ENCODE data around the gene TAPT1. TPM values are rescaled to one million over a fixed set of nuclear protein-coding genes. Genes with fewer than 3 reads are reported as not detected.

The TAPT1 gene
- total RNA-seq, 1 experiment from 2014 or later, result 21.9 TPM

GRCh38 chr4:16139066-16139945 is 87.0 kb downstream of the TAPT1 start:
- DNase-seq (ENCODE audit: low read depth), result no peak

- no peak for DNase-seq (ENCODE audit: low read depth)
Observed at GRCh38 chr4:16136827-16137226, 89.4 kb downstream of the TAPT1 start.

- no peak for DNase-seq (ENCODE audit: low read depth)
Observed at GRCh38 chr4:16136311-16136710, 90.0 kb downstream of the TAPT1 start.

GRCh38 chr4:16133406-16133805 is 92.9 kb downstream of the TAPT1 start:
- no peak for DNase-seq (ENCODE audit: low read depth)

GRCh38 chr4:16131293-16131692 is 95.0 kb downstream of the TAPT1 start:
- DNase-seq (ENCODE audit: low read depth), result no peak

GRCh38 chr4:16129336-16129735 is 96.9 kb downstream of the TAPT1 start:
- no peak for DNase-seq (ENCODE audit: low read depth)

GRCh38 chr4:16126714-16127113 is 99.6 kb downstream of the TAPT1 start:
- DNase-seq (ENCODE audit: low read depth), result no peak

- no peak for DNase-seq (ENCODE audit: low read depth)
Observed at GRCh38 chr4:16125571-16126445, 100.5 kb downstream of the TAPT1 start.

GRCh38 chr4:16124232-16124631 is 102.0 kb downstream of the TAPT1 start:
- no peak for DNase-seq (ENCODE audit: low read depth)

GRCh38 chr4:16123356-16124084 is 102.8 kb downstream of the TAPT1 start:
- no peak for DNase-seq (ENCODE audit: low read depth)

- no peak for DNase-seq (ENCODE audit: low read depth)
Observed at GRCh38 chr4:16122784-16123183, 103.5 kb downstream of the TAPT1 start.

- DNase-seq (ENCODE audit: low read depth), result no peak
Observed at GRCh38 chr4:16122308-16122711, 104.0 kb downstream of the TAPT1 start.

- DNase-seq (ENCODE audit: low read depth), result peak; percentile 16
Observed at GRCh38 chr4:16120720-16121119, 105.6 kb downstream of the TAPT1 start.

GRCh38 chr4:16119981-16120380 is 106.3 kb downstream of the TAPT1 start:
- no peak for DNase-seq (ENCODE audit: low read depth)

GRCh38 chr4:16118090-16118489 is 108.2 kb downstream of the TAPT1 start:
- no peak for DNase-seq (ENCODE audit: low read depth)

- DNase-seq (ENCODE audit: low read depth), result no peak
Observed at GRCh38 chr4:16117164-16117563, 109.1 kb downstream of the TAPT1 start.

GRCh38 chr4:16116493-16116990 is 109.7 kb downstream of the TAPT1 start:
- DNase-seq (ENCODE audit: low read depth), result no peak

- DNase-seq (ENCODE audit: low read depth), result no peak
Observed at GRCh38 chr4:16116019-16116418, 110.3 kb downstream of the TAPT1 start.

- DNase-seq (ENCODE audit: low read depth), result no peak
Observed at GRCh38 chr4:16114546-16114945, 111.7 kb downstream of the TAPT1 start.

GRCh38 chr4:16113741-16114140 is 112.5 kb downstream of the TAPT1 start:
- no peak for DNase-seq (ENCODE audit: low read depth)

GRCh38 chr4:16111533-16111932 is 114.7 kb downstream of the TAPT1 start:
- no peak for DNase-seq (ENCODE audit: low read depth)
